Neutrophil (primary cell): ENCODE results near the gene TAF11L14.
"Not testable (repeated sequence)": the region's sequence is repeated elsewhere in the genome, so short reads cannot be mapped to it uniquely, and the experiment has no call there.

ENCODE experiments used
- H3K27ac ChIP-seq: fragments of 200-600 bp; sonication (generic); 2 replicates; pipeline ENCODE4 v1.5.1; 2016; ENCODE audit warnings: mild to moderate bottlenecking, moderate library complexity
- H3K27me3 ChIP-seq: fragments of 200-600 bp; sonication (generic); 2 replicates; pipeline ENCODE4 v1.6.0; 2016; ENCODE audit warnings: mild to moderate bottlenecking
- H3K36me3 ChIP-seq: fragments of 200-600 bp; sonication (generic); 2 replicates; pipeline ENCODE4 v1.5.1; 2017
- H3K4me1 ChIP-seq, 2 experiments: fragments of 200-600 bp in 1 of 2; sonication (generic) in 1 of 2; 1 replicate in 1 of 2; 2 replicates in 1 of 2; pipeline versions ENCODE4 v1.5.1 to v1.6.1; 2013 to 2016; ENCODE audit warnings: low read depth in 1 of 2, low read length in 1 of 2, mild to moderate bottlenecking in 1 of 2, moderate library complexity in 1 of 2; ENCODE audit not compliant: control insufficient read depth in 1 of 2, insufficient read depth in 1 of 2
- H3K4me3 ChIP-seq, 2 experiments: fragments of 200-600 bp in 1 of 2; sonication (generic) in 1 of 2; 1 replicate in 1 of 2; 2 replicates in 1 of 2; pipeline ENCODE4 v1.5.1; 2013 to 2016; ENCODE audit warnings: low read depth in 1 of 2, low read length in 1 of 2, mild to moderate bottlenecking in 1 of 2, moderate library complexity in 1 of 2
- H3K9me3 ChIP-seq: fragments of 200-600 bp; sonication (generic); 2 replicates; pipeline ENCODE4 v1.5.1; 2016
- CTCF ChIP-seq: fragments of 200-600 bp; sonication (generic); IDR thresholded peaks from 2 replicates; pipeline ENCODE4 v1.5.1; 2016; ENCODE audit warnings: antibody characterized with exemption

Gene TAF11L14

GRCh38 chr5:17634160-17634559, at the start of gene TAF11L14:
Gene TAF11L14, plus strand, starts transcription at chr5:17634460.
- H3K27me3 ChIP-seq = no peaks in the 10 kb centered on the region
- H3K4me3 ChIP-seq = no peak within 1 kb of the TSS
- no peaks in the 10 kb centered on the region for H3K4me1 ChIP-seq
- no peaks in the 10 kb centered on the region for H3K36me3 ChIP-seq
- no peak within 1 kb of the TSS for H3K27ac ChIP-seq
- no peak for TF ChIP-seq CTCF
- H3K9me3 ChIP-seq = no peaks in the 10 kb centered on the region

DNA sequence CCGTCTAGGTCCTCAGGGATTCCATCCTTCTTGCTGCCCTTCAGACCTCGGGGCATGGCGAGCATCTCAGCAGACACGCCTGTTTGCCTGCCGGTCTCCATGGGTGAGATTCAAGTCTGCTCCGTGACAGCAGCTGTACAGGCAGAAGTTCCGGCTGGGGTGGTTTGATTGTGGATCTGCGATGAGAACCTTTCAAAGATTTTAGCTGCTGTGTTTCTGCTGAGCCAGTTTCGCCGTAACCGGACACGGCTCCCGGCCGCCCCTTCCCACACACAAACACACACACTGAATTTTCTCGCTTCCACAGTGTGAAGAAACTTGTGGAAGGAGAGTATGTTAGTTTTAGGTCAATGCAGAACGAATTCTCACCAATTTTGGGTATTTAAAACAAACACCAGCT, 48.6 kb upstream of the TAF11L14 start, which contains the start of gene TAF11L7:
Gene TAF11L7 (minus strand): TSS at position 101 of the 400 bp plus-strand sequence.
- not testable (repeated sequence) for H3K27ac ChIP-seq, H3K27me3 ChIP-seq, H3K4me1 ChIP-seq, H3K4me3 ChIP-seq, H3K36me3 ChIP-seq, H3K9me3 ChIP-seq

DNA sequence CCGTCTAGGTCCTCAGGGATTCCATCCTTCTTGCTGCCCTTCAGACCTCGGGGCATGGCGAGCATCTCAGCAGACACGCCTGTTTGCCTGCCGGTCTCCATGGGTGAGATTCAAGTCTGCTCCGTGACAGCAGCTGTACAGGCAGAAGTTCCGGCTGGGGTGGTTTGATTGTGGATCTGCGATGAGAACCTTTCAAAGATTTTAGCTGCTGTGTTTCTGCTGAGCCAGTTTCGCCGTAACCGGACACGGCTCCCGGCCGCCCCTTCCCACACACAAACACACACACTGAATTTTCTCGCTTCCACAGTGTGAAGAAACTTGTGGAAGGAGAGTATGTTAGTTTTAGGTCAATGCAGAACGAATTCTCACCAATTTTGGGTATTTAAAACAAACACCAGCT, 43.4 kb upstream of the TAF11L14 start, which contains the start of gene TAF11L8:
Gene TAF11L8 (minus strand): TSS at position 101 of the 400 bp plus-strand sequence.
- not testable (repeated sequence) for H3K27ac ChIP-seq, H3K27me3 ChIP-seq, H3K36me3 ChIP-seq, H3K4me1 ChIP-seq, H3K4me3 ChIP-seq, H3K9me3 ChIP-seq

- H3K36me3 ChIP-seq = not testable (repeated sequence)
Measured at GRCh38 chr5:17594255-17594654, 40.0 kb upstream of the TAF11L14 start, which contains the start of gene TAF11L9. Gene TAF11L9, minus strand, starts transcription at chr5:17594394.

GRCh38 chr5:17597728-17598127, 36.5 kb upstream of the TAF11L14 start, which contains the start of gene TAF11L10:
Gene TAF11L10, minus strand, starts transcription at chr5:17597828.
- not testable (repeated sequence) for H3K4me1 ChIP-seq, H3K27me3 ChIP-seq, H3K4me3 ChIP-seq, H3K36me3 ChIP-seq, H3K9me3 ChIP-seq, H3K27ac ChIP-seq

More at GRCh38 chr5:17594255-17594654, 40.0 kb upstream of the TAF11L14 start, which contains the start of gene TAF11L9:
- not testable (repeated sequence) for H3K4me1 ChIP-seq, H3K27ac ChIP-seq, H3K9me3 ChIP-seq, H3K27me3 ChIP-seq, H3K4me3 ChIP-seq

GRCh38 chr5:17603880-17604279, 30.4 kb upstream of the TAF11L14 start, which contains the start of gene TAF11L11:
Gene TAF11L11, plus strand, starts transcription at chr5:17604183.
- H3K4me3 ChIP-seq, H3K27ac ChIP-seq, H3K9me3 ChIP-seq, H3K36me3 ChIP-seq, H3K4me1 ChIP-seq, H3K27me3 ChIP-seq: not testable (repeated sequence)

DNA sequence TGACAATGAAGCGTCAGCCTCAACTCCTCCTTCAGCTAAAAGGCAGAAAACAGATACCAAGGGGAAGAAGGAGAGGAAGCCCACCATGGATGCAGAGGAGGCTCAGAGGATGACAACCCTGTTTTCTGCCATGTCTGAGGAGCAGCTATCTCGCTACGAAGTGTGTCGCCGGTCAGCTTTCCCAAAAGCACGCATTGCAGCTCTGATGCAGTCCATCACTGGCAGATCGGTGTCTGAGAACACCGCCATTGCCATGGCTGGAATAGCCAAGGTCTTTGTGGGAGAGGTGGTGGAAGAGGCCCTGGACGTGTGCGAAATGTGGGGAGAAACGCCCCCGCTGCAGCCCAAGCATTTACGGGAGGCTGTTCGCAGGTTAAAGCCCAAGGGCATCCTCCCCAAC, 29.3 kb upstream of the TAF11L14 start:
- no peak overlapping the region for H3K4me3 ChIP-seq
- H3K27me3 ChIP-seq = no peaks in the 10 kb centered on the region
- no peak for TF ChIP-seq CTCF
- H3K27ac ChIP-seq = no peak overlapping the region
- H3K4me1 ChIP-seq = no peaks in the 10 kb centered on the region
- no peaks in the 10 kb centered on the region for H3K36me3 ChIP-seq
- H3K9me3 ChIP-seq = no peaks in the 10 kb centered on the region

DNA sequence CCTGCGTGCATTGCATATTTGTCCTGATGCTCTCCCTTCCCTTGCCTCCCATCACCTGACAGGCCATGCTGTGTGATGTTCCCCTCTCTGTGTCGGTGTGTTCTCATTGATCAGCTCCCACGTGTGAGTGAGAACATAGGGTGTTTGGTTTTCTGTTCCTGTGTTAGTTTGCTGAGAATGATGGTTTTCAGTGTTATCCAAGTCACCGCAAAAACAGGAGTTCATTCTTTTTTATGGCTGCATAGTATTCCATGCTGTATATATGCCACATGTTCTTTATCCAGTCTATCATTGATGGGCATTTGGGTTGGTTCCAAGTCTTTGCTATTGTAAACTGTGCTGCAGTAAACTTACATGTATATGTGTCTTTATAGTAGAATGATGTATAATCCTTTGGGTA, 26.8 kb upstream of the TAF11L14 start:
- not testable (repeated sequence) for H3K9me3 ChIP-seq, H3K4me1 ChIP-seq, H3K27me3 ChIP-seq, H3K27ac ChIP-seq, H3K36me3 ChIP-seq, H3K4me3 ChIP-seq

- not testable (repeated sequence) for H3K4me1 ChIP-seq, H3K27me3 ChIP-seq, H3K27ac ChIP-seq, H3K36me3 ChIP-seq, H3K4me3 ChIP-seq, H3K9me3 ChIP-seq
Measured at GRCh38 chr5:17610092-17610491, 24.2 kb upstream of the TAF11L14 start, which contains the start of gene TAF11L12. Gene TAF11L12, plus strand, starts transcription at chr5:17610392.
